GM12892 (cell line): Measurements from ENCODE around the gene ARHGEF10L.

Source experiments
- POLR2A ChIP-seq: IDR thresholded peaks from 2 replicates; pipeline ENCODE4 v1.6.1; 2011; ENCODE audit warnings: low read depth, low read length, control low read depth
- POLR2AphosphoS5 ChIP-seq: IDR thresholded peaks from 2 replicates; pipeline ENCODE4 v1.6.1; 2011; ENCODE audit warnings: low read depth, low read length, control low read depth
- TAF1 ChIP-seq: IDR thresholded peaks from 2 replicates; pipeline ENCODE4 v1.6.1; 2011; ENCODE audit warnings: low read depth, mild to moderate bottlenecking, control low read depth, low read length, borderline replicate concordance

DNA sequence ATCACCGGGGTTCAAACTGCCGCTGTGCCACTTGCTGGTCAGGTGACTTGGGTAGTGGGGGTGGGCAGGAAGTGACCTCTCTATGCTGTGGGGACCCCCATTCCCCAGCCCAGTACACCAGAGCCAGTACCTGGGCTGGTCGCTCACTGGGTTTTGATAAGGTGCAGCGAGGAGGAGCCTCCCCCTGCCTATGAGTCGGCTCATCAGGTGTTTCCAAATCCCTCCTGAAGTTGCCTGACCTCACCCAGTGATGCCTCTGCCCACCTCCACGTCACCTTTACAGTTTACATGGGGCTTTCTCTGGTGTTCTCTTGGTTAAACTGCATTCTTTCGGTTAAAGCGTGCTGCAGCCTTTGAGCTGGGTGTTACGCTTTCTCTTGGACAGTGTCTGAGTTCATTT, 58.2 kb downstream of the ARHGEF10L start:
- TF ChIP-seq POLR2A (no peak), POLR2AphosphoS5 (no peak), TAF1 (no peak)
